ENCODE results near the gene STPG3. TPM values are rescaled to one million over a fixed set of nuclear protein-coding genes. Genes with fewer than 3 reads are reported as not detected.

The STPG3 gene
- total RNA-seq, 2 experiments from 2014 or later = not detected

- no peak for ATAC-seq
- H3K36me3 Mint-ChIP-seq (ENCODE audit: low read depth) = no peaks in the 10 kb centered on the region
- H3K4me3 Mint-ChIP-seq = no peak overlapping the region
- ChIA-PET CTCF (interaction anchor here (0.5 kb wide), 1 partner anchor 95 kb away, joined by 3 read pairs; no protein-coding TSS in a partner anchor), POLR2A (no interaction called here)
- intact Hi-C loops (cut with DNase I, micrococcal nuclease) = loop anchor here in 1 of 2 experiments (10.0 kb wide), 2 partner anchors 185 to 445 kb away; partner anchors contain the start of gene NPDC1
- H3K27me3 Mint-ChIP-seq = peaks cover 4% of the 10 kb centered on the region
- DNase-seq = no peak
- H3K9me3 Mint-ChIP-seq (ENCODE audit: low read depth) = no peaks in the 10 kb centered on the region
- H3K4me1 Mint-ChIP-seq = peaks cover 5% of the 10 kb centered on the region
- no peak overlapping the region for H3K27ac Mint-ChIP-seq
Observed at GRCh38 chr9:137229903-137230704, 21.0 kb upstream of the STPG3 start.

- Mint-ChIP-seq H3K27me3 (peaks cover 4% of the 10 kb centered on the region), H3K9me3 (ENCODE audit: low read depth) (no peaks in the 10 kb centered on the region), H3K27ac (no peak within 1 kb of the TSS), H3K36me3 (ENCODE audit: low read depth) (no peaks in the 10 kb centered on the region), H3K4me3 (no peak within 1 kb of the TSS), H3K4me1 (peaks cover 2% of the 10 kb centered on the region)
- DNase-seq (no peak), ATAC-seq (no peak)
- ChIA-PET CTCF (no interaction called here), POLR2A (no interaction called here)
- intact Hi-C loops (cut with DNase I, micrococcal nuclease) = no loop called here
Observed at GRCh38 chr9:137230705-137231371, 20.2 kb upstream of the STPG3 start, which contains the start of gene SLC34A3. SLC34A3 (plus strand) TSS chr9:137230901; CDS start chr9:137231703, 802 bp downstream.

GRCh38 chr9:137231372-137232039, 19.6 kb upstream of the STPG3 start:
- peaks cover 2% of the 10 kb centered on the region for H3K4me1 Mint-ChIP-seq
- ChIA-PET POLR2A (no interaction called here), CTCF (no interaction called here)
- H3K4me3 Mint-ChIP-seq = no peak overlapping the region
- intact Hi-C loops (cut with DNase I, micrococcal nuclease) = no loop called here
- H3K9me3 Mint-ChIP-seq (ENCODE audit: low read depth) = no peaks in the 10 kb centered on the region
- ATAC-seq = no peak
- no peak overlapping the region for H3K27ac Mint-ChIP-seq
- no peaks in the 10 kb centered on the region for H3K36me3 Mint-ChIP-seq (ENCODE audit: low read depth)
- no peak for DNase-seq
- H3K27me3 Mint-ChIP-seq = peaks cover 4% of the 10 kb centered on the region

- Mint-ChIP-seq H3K36me3 (ENCODE audit: low read depth) (no peaks in the 10 kb centered on the region), H3K27me3 (peaks cover 4% of the 10 kb centered on the region), H3K4me1 (peaks cover 5% of the 10 kb centered on the region), H3K27ac (no peak overlapping the region), H3K9me3 (ENCODE audit: low read depth) (no peaks in the 10 kb centered on the region), H3K4me3 (no peak overlapping the region)
- ATAC-seq (no peak), DNase-seq (no peak)
- POLR2A ChIA-PET = no interaction called here
- intact Hi-C loops (cut with DNase I, micrococcal nuclease) = no loop called here
- CTCF ChIA-PET = no interaction called here
Observed at GRCh38 chr9:137232101-137232500, 19.0 kb upstream of the STPG3 start.

GRCh38 chr9:137232510-137232909, 18.6 kb upstream of the STPG3 start:
- ATAC-seq = no peak
- Mint-ChIP-seq H3K36me3 (ENCODE audit: low read depth) (no peaks in the 10 kb centered on the region), H3K27me3 (peaks cover 4% of the 10 kb centered on the region), H3K9me3 (ENCODE audit: low read depth) (no peaks in the 10 kb centered on the region), H3K4me1 (peaks cover 7% of the 10 kb centered on the region), H3K4me3 (no peak overlapping the region), H3K27ac (no peak overlapping the region)
- CTCF ChIA-PET = interaction anchor here (0.6 kb wide), 1 partner anchor 25 kb away, joined by 3 read pairs; no protein-coding TSS in a partner anchor
- intact Hi-C loops (cut with DNase I, micrococcal nuclease) = no loop called here
- POLR2A ChIA-PET = no interaction called here
- no peak for DNase-seq

- Mint-ChIP-seq H3K4me3 (no peak overlapping the region), H3K4me1 (peaks cover 5% of the 10 kb centered on the region), H3K27ac (no peak overlapping the region), H3K27me3 (peaks cover 2% of the 10 kb centered on the region), H3K36me3 (ENCODE audit: low read depth) (no peaks in the 10 kb centered on the region), H3K9me3 (ENCODE audit: low read depth) (no peaks in the 10 kb centered on the region)
- intact Hi-C loops (cut with DNase I, micrococcal nuclease) = no loop called here
- ATAC-seq (no peak), DNase-seq (no peak)
- ChIA-PET POLR2A (no interaction called here), CTCF (interaction anchor here (0.6 kb wide), 1 partner anchor 26 kb away, joined by 3 read pairs; no protein-coding TSS in a partner anchor)
Observed at GRCh38 chr9:137233143-137233980, 17.7 kb upstream of the STPG3 start.

GRCh38 chr9:137234055-137234697, 16.9 kb upstream of the STPG3 start:
- POLR2A ChIA-PET = no interaction called here

GRCh38 chr9:137234758-137235423, 16.2 kb upstream of the STPG3 start:
- ATAC-seq (no peak), DNase-seq (no peak)
- peaks cover 12% of the 10 kb centered on the region for H3K4me1 Mint-ChIP-seq
- no peak overlapping the region for H3K4me3 Mint-ChIP-seq
- CTCF ChIA-PET = interaction anchor here (0.6 kb wide), 1 partner anchor 206 kb away, joined by 3 read pairs; no protein-coding TSS in a partner anchor
- H3K27me3 Mint-ChIP-seq = peaks cover 2% of the 10 kb centered on the region
- no peaks in the 10 kb centered on the region for H3K9me3 Mint-ChIP-seq (ENCODE audit: low read depth)
- no peak overlapping the region for H3K27ac Mint-ChIP-seq
- intact Hi-C loops (cut with DNase I, micrococcal nuclease) = loop anchor here in 1 of 2 experiments (5.0 kb wide), 1 partner anchor 188 kb away; the partner anchor contains the start of gene NPDC1
- H3K36me3 Mint-ChIP-seq (ENCODE audit: low read depth) = no peaks in the 10 kb centered on the region
- POLR2A ChIA-PET = no interaction called here

More at GRCh38 chr9:137234055-137234697, 16.9 kb upstream of the STPG3 start:
- no peaks in the 10 kb centered on the region for H3K9me3 Mint-ChIP-seq (ENCODE audit: low read depth)
- H3K4me3 Mint-ChIP-seq = no peak overlapping the region
- no peaks in the 10 kb centered on the region for H3K36me3 Mint-ChIP-seq (ENCODE audit: low read depth)
- no peak overlapping the region for H3K27ac Mint-ChIP-seq
- no peak for ATAC-seq
- DNase-seq = no peak
- peaks cover 10% of the 10 kb centered on the region for H3K4me1 Mint-ChIP-seq
- CTCF ChIA-PET = no interaction called here
- peaks cover 2% of the 10 kb centered on the region for H3K27me3 Mint-ChIP-seq
- intact Hi-C loops (cut with DNase I, micrococcal nuclease) = no loop called here

- ATAC-seq = no peak
- ChIA-PET POLR2A (interaction anchor here (0.8 kb wide), 1 partner anchor 9 kb away, joined by 5 read pairs; no protein-coding TSS in a partner anchor), CTCF (interaction anchor here (0.6 to 1.6 kb wide), 8 partner anchors 9 to 207 kb away, joined by 3 to 23 read pairs (median 5); partner anchors contain the start of genes CYSRT1, RNF208 and RNF224)
- no peak for DNase-seq
- intact Hi-C loops (cut with DNase I, micrococcal nuclease) = loop anchor here (1.0 to 5.0 kb wide), 4 partner anchors 12 to 188 kb away; partner anchors contain the start of genes ANAPC2 (in 1 of the 2), NPDC1 (in 1 of the 2), SSNA1 (in 1 of the 2) and TPRN (in 1 of the 2)
- H3K4me1 Mint-ChIP-seq = peaks cover 12% of the 10 kb centered on the region
- no peaks in the 10 kb centered on the region for H3K36me3 Mint-ChIP-seq (ENCODE audit: low read depth)
- no peak overlapping the region for H3K4me3 Mint-ChIP-seq
- no peak overlapping the region for H3K27ac Mint-ChIP-seq
- peaks cover 2% of the 10 kb centered on the region for H3K27me3 Mint-ChIP-seq
- H3K9me3 Mint-ChIP-seq (ENCODE audit: low read depth) = no peaks in the 10 kb centered on the region
Observed at GRCh38 chr9:137235424-137236237, 15.5 kb upstream of the STPG3 start.

Data from activated CD4-positive, alpha-beta T cell treated with anti-CD3 and anti-CD28 coated beads for 36 hours (primary cell).